IMR-90 (cell line): ENCODE data around the gene PRKACA. TPM values are rescaled to one million over a fixed set of nuclear protein-coding genes. Genes with fewer than 3 reads are reported as not detected.

Experiments used
- ATAC-seq: fragments of 200-7000 bp; cut with Tn5 transposase; 2 replicates; pipeline ENCODE4 v1.9.1; 2020; ENCODE audit warnings: low read depth, mild to moderate bottlenecking, moderate library complexity
- BruUV-seq: library from RNA; stranded (reverse); fragments of 400-500 nt; replicated peaks from 2 replicates; lab custom pipeline; 2021; lab: Mats Ljungman, UMichigan
- CTCF ChIA-PET: fragments of 300-600 bp; formaldehyde crosslinking; extraction: SDS; loops from one replicate; lab custom pipeline; 2021; ENCODE audit warnings: antibody characterized with exemption; lab: Yijun Ruan, JAX
- POLR2A ChIA-PET: fragments of 300-600 bp; sonication (Branson Sonifier 250); formaldehyde crosslinking; loops from one replicate; lab custom pipeline; 2022; ENCODE audit warnings: antibody characterized with exemption; ENCODE audit not compliant: unreplicated experiment; lab: Charles Lee
- DNase-seq: peaks from one replicate; pipeline ENCODE4 v3.0.0; 2013
- H2AFZ ChIP-seq: replicated peaks from 2 replicates; pipeline ENCODE3; 2013; ENCODE audit warnings: low read length, mild to moderate bottlenecking; ENCODE audit not compliant: poor library complexity
- H2AK5ac ChIP-seq: 2 replicates; pipeline ENCODE4 v1.6.1; 2013; ENCODE audit warnings: low read depth, low read length, inconsistent platforms
- H2AK9ac ChIP-seq: replicated peaks from 2 replicates; pipeline ENCODE3; 2013; ENCODE audit warnings: mild to moderate bottlenecking, low read depth, low read length, moderate library complexity; ENCODE audit not compliant: poor library complexity
- H2BK120ac ChIP-seq: 2 replicates; pipeline ENCODE4 v1.6.1; 2013; ENCODE audit warnings: low read depth, low read length, inconsistent platforms
- H2BK15ac ChIP-seq: 3 replicates; pipeline ENCODE4 v1.6.1; 2013; ENCODE audit warnings: low read depth, low read length, inconsistent platforms
- H2BK20ac ChIP-seq: 2 replicates; pipeline ENCODE4 v1.6.1; 2013; ENCODE audit warnings: low read depth, mild to moderate bottlenecking, inconsistent platforms, low read length, moderate library complexity
- H2BK5ac ChIP-seq: 2 replicates; pipeline ENCODE4 v1.6.1; 2013; ENCODE audit warnings: mild to moderate bottlenecking, low read depth, low read length, inconsistent platforms; ENCODE audit not compliant: poor library complexity, severe bottlenecking
- H3K14ac ChIP-seq: replicated peaks from 2 replicates; pipeline ENCODE4 v1.6.1; 2013; ENCODE audit warnings: low read depth, low read length, inconsistent platforms
- H3K18ac ChIP-seq: 2 replicates; pipeline ENCODE4 v1.6.1; 2013; ENCODE audit warnings: low read depth, low read length, control low read depth
- H3K23ac ChIP-seq: 2 replicates; pipeline ENCODE4 v1.6.1; 2013; ENCODE audit warnings: low read depth, low read length, inconsistent platforms
- H3K27ac ChIP-seq: 2 replicates; pipeline ENCODE4 v1.5.1; 2013; ENCODE audit warnings: mild to moderate bottlenecking, control low read depth, low read length; ENCODE audit not compliant: insufficient read depth
- H3K27me3 ChIP-seq: 2 replicates; pipeline ENCODE4 v1.6.1; 2013; ENCODE audit warnings: low read length; ENCODE audit not compliant: control insufficient read depth, insufficient read depth
- H3K36me3 ChIP-seq: 2 replicates; pipeline ENCODE4 v1.6.1; 2013; ENCODE audit warnings: low read length, mixed read lengths; ENCODE audit not compliant: control insufficient read depth, insufficient read depth
- H3K4ac ChIP-seq: 2 replicates; pipeline ENCODE4 v1.6.1; 2013; ENCODE audit warnings: low read depth, low read length, inconsistent platforms
- H3K4me1 ChIP-seq: 2 replicates; pipeline ENCODE4 v1.6.1; 2013; ENCODE audit warnings: low read length, mixed read lengths; ENCODE audit not compliant: control insufficient read depth, insufficient read depth
- H3K4me2 ChIP-seq: 2 replicates; pipeline ENCODE4 v1.6.1; 2013; ENCODE audit warnings: low read depth, mild to moderate bottlenecking, control low read depth, low read length, moderate library complexity
- H3K4me3 ChIP-seq: 2 replicates; pipeline ENCODE4 v1.5.1; 2013; ENCODE audit warnings: low read depth, mild to moderate bottlenecking, control low read depth, low read length, moderate library complexity; ENCODE audit not compliant: insufficient read depth
- H3K56ac ChIP-seq: 2 replicates; pipeline ENCODE4 v1.6.1; 2013; ENCODE audit warnings: low read length, inconsistent platforms; ENCODE audit not compliant: insufficient read depth; ENCODE audit errors: extremely low read depth
- H3K79me1 ChIP-seq, 2 experiments: 2 replicates each; pipeline ENCODE4 v1.6.1; 2013; ENCODE audit warnings: low read length in 2 of 2, inconsistent platforms in 1 of 2, low read depth in 1 of 2
- H3K9ac ChIP-seq: 2 replicates; pipeline ENCODE4 v1.6.1; 2013; ENCODE audit warnings: low read depth, low read length, control low read depth
- H3K9me1 ChIP-seq: 2 replicates; pipeline ENCODE4 v1.6.1; 2013; ENCODE audit warnings: low read length, inconsistent platforms; ENCODE audit not compliant: insufficient read depth
- H3K9me3 ChIP-seq: 2 replicates; pipeline ENCODE4 v1.6.1; 2013; ENCODE audit warnings: low read length; ENCODE audit not compliant: control insufficient read depth, insufficient read depth
- H4K20me1 ChIP-seq: 2 replicates; pipeline ENCODE4 v1.6.1; 2013; ENCODE audit warnings: low read length, inconsistent platforms; ENCODE audit not compliant: insufficient read depth
- H4K5ac ChIP-seq: 2 replicates; pipeline ENCODE4 v1.6.1; 2013; ENCODE audit warnings: mild to moderate bottlenecking, low read depth, low read length, control low read depth
- H4K8ac ChIP-seq, 2 experiments: 2 replicates each; pipeline ENCODE4 v1.6.1; 2013; ENCODE audit warnings: low read depth in 2 of 2, low read length in 2 of 2, control low read depth in 1 of 2, inconsistent platforms in 1 of 2
- H4K91ac ChIP-seq: 2 replicates; pipeline ENCODE4 v1.6.1; 2013; ENCODE audit warnings: low read depth, low read length, inconsistent platforms; ENCODE audit not compliant: insufficient read depth
- CEBPB ChIP-seq: IDR thresholded peaks from 2 replicates; pipeline ENCODE4 v1.6.1; 2012; ENCODE audit warnings: low read depth, low read length, improper control_type of control experiment
- CHD1 ChIP-seq: IDR thresholded peaks from 2 replicates; pipeline ENCODE4 v1.6.1; 2012; ENCODE audit warnings: low read depth, low read length, improper control_type of control experiment
- FOS ChIP-seq: fragments of 150-350 bp; IDR thresholded peaks from 2 replicates; pipeline ENCODE4 v1.6.1; 2016; ENCODE audit warnings: low read depth, low read length
- MAFK ChIP-seq: IDR thresholded peaks from 2 replicates; pipeline ENCODE4 v1.6.1; 2012; ENCODE audit warnings: low read depth, low read length, improper control_type of control experiment
- MAZ ChIP-seq: IDR thresholded peaks from 2 replicates; pipeline ENCODE4 v1.6.1; 2012; ENCODE audit warnings: low read depth, mild to moderate bottlenecking, low read length, improper control_type of control experiment, moderate library complexity, borderline replicate concordance
- MXI1 ChIP-seq: IDR thresholded peaks from 2 replicates; pipeline ENCODE4 v1.6.1; 2012; ENCODE audit warnings: low read depth, mild to moderate bottlenecking, low read length, moderate library complexity, borderline replicate concordance
- NFE2L2 ChIP-seq: fragments of 150-350 bp; IDR thresholded peaks from 2 replicates; pipeline ENCODE4 v1.6.1; 2016; ENCODE audit warnings: low read depth, mild to moderate bottlenecking, low read length
- POLR2A ChIP-seq: IDR thresholded peaks from 2 replicates; pipeline ENCODE4 v1.6.1; 2012; ENCODE audit warnings: mild to moderate bottlenecking, low read depth, low read length
- RCOR1 ChIP-seq: IDR thresholded peaks from 2 replicates; pipeline ENCODE4 v1.6.1; 2012; ENCODE audit warnings: mild to moderate bottlenecking, low read length, improper control_type of control experiment; ENCODE audit not compliant: insufficient replicate concordance
- RFX5 ChIP-seq: IDR thresholded peaks from 2 replicates; pipeline ENCODE4 v1.8.0; 2012; ENCODE audit warnings: low read depth, mild to moderate bottlenecking, low read length, moderate library complexity
- SMC3 ChIP-seq: fragments of 150-350 bp; IDR thresholded peaks from 2 replicates; pipeline ENCODE4 v1.6.1; 2016; ENCODE audit warnings: low read depth, mild to moderate bottlenecking, antibody characterized with exemption, low read length, moderate library complexity
- WGBS, 2 experiments: methylation state at CpG; one replicate each; pipeline versions ENCODE4 v1.1.5 to v1.1.7; 2013; ENCODE audit warnings: missing lambda C conversion rate in 2 of 2; ENCODE audit not compliant: insufficient read length in 1 of 2; ENCODE audit errors: extremely low coverage in 2 of 2; 5-methylcytosine and 5-hydroxymethylcytosine counted together
- dilution Hi-C: fragments of 300-500 bp; cut with HindIII; formaldehyde crosslinking; loops from one replicate; pipeline ENCODE4 v1.14.3; 2018; ENCODE audit warnings: low sequenced_read_pairs; ENCODE audit not compliant: unreplicated experiment
- in situ Hi-C: fragments of 300-500 bp; cut with MboI; formaldehyde crosslinking; loops from 3 replicates; pipeline ENCODE4 v1.14.3; 2019; ENCODE audit warnings: low sequenced_read_pairs, inconsistent platforms, mixed read lengths
- intact Hi-C: fragments of 100-400 bp; cut with micrococcal nuclease; formaldehyde crosslinking; loops from 2 replicates; pipeline ENCODE4 v1.10.0; 2022
- polyA plus RNA-seq, 3 experiments: library from polyadenylated mRNA; depleted of rRNA; stranded (reverse); fragments of >200 nt; gene quantifications; 2 replicates each; pipeline ENCODE4 v1.2.3, GENCODE V29; 2012; ENCODE audit warnings: low replicate concordance in 1 of 3
- total RNA-seq: library from RNA; depleted of rRNA; stranded (reverse); fragments of >200 nt; gene quantifications from 2 replicates; pipeline ENCODE4 v1.2.3, GENCODE V29; 2012
- TF ChIP-seq, protein P1 (sequence below): conservative IDR thresholded peaks from 2 replicates; pipeline ENCODE4 v1.5.1; 2012; ENCODE audit warnings: mild to moderate bottlenecking, low read depth, low read length, improper control_type of control experiment
- TF ChIP-seq, protein P2 (sequence below): fragments of 150-350 bp; IDR thresholded peaks from 2 replicates; pipeline ENCODE4 v1.6.1; 2016; ENCODE audit warnings: low read depth, mild to moderate bottlenecking, low read length, moderate library complexity, borderline replicate concordance
- TF ChIP-seq, protein P3 (sequence below): fragments of 150-350 bp; IDR thresholded peaks from 2 replicates; pipeline ENCODE4 v1.6.1; 2017; ENCODE audit warnings: mild to moderate bottlenecking, antibody characterized with exemption, low read length, low read depth

PRKACA gene
- total and polyA plus RNA-seq, 2 of the 4 experiments (the other 2 are of a cell fraction), result 18.1 to 94.5 TPM

DNA sequence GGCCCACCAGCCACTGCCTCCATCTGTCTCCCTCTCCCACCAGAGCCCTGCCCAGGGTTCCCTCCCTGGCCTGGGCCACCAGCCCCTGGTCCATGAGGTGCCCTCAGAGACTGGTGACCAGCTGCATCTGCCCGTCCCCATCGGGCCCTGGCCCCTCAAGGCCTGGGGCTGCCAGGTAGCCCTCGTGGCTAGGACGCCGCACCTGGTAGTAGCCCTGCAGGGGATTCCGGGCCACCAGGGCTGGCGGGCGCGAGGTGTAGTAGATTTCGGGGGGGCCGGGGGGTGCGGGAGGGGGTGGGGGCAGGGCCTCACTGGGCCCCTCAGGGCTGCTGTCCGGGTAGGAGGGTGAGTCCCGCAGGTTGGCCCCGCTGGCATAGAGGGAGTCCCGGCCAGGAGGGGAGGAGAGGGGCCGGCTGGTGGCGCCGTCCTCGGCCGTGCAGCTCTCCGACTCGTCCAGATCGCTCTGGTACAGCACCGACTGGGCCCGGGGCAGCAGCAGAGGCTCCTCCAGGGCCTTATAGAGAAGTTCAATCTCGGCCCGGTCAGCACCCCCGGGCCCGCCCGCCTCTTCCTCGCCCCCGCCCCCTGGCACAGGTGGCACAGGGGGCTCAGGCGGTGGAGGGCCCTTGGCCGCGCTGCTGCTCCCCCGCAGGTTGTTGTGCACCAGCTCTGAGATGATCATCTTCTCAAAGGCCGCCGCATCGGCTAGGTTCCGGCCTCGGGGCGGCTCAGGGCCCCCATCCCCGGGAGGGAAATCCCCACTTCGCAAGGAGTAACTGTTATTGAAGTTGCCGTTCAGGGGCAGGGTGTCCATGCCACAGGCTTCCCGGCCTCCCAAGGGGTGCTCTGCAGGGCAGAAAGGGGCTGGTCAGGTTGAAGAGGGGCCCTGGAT lies 33.5 kb upstream of the PRKACA start:
- no peak overlapping the region for H2AK9ac ChIP-seq
- no peak overlapping the region for H3K9ac ChIP-seq
- no peak overlapping the region for H3K4ac ChIP-seq
- no peak overlapping the region for H3K56ac ChIP-seq
- H3K23ac ChIP-seq, result no peak overlapping the region
- no peak overlapping the region for H2BK5ac ChIP-seq
- H3K4me3 ChIP-seq, result no peak overlapping the region
- dilution Hi-C loops, result no loop called here
- WGBS, 2 experiments, result 90% methylated on average over 23 of the region's 47 CpGs; no CpG with 5 or more reads in 1 of the 2 experiments
- DNase-seq, result no peak
- H2AK5ac ChIP-seq, result no peak overlapping the region
- no peaks in the 10 kb centered on the region for H3K27me3 ChIP-seq
- H3K4me1 ChIP-seq, result peaks cover 5% of the 10 kb centered on the region; the same call in 1 of the 2 replicates
- H3K4me2 ChIP-seq, result no peak overlapping the region
- H2BK15ac ChIP-seq, result no peak overlapping the region
- POLR2A ChIA-PET, result no interaction called here
- no peak for ATAC-seq
- H3K79me1 ChIP-seq, result peaks cover 4 to 10% of the 10 kb centered on the region in 2 experiments; a peak in 2 of 4 replicates
- H3K14ac ChIP-seq, result no peak overlapping the region
- no peak overlapping the region for H4K8ac ChIP-seq
- no peak overlapping the region for H4K5ac ChIP-seq
- H4K91ac ChIP-seq, result no peak overlapping the region
- H2AFZ ChIP-seq, result no peak overlapping the region
- H3K9me1 ChIP-seq, result no peaks in the 10 kb centered on the region
- CTCF ChIA-PET, result no interaction called here
- BruUV-seq, result no TSS peak
- no peak overlapping the region for H2BK120ac ChIP-seq
- peaks cover 14% of the 10 kb centered on the region; the same call in 1 of the 2 replicates for H4K20me1 ChIP-seq
- no peak overlapping the region for H3K27ac ChIP-seq
- H3K18ac ChIP-seq, result no peak overlapping the region
- intact Hi-C loops, result no loop called here
- no peaks in the 10 kb centered on the region for H3K9me3 ChIP-seq
- no peak overlapping the region for H2BK20ac ChIP-seq
- in situ Hi-C loops, result no loop called here
- H3K36me3 ChIP-seq, result no peaks in the 10 kb centered on the region; the same call in 1 of the 2 replicates
- TF ChIP-seq, protein P1, sequence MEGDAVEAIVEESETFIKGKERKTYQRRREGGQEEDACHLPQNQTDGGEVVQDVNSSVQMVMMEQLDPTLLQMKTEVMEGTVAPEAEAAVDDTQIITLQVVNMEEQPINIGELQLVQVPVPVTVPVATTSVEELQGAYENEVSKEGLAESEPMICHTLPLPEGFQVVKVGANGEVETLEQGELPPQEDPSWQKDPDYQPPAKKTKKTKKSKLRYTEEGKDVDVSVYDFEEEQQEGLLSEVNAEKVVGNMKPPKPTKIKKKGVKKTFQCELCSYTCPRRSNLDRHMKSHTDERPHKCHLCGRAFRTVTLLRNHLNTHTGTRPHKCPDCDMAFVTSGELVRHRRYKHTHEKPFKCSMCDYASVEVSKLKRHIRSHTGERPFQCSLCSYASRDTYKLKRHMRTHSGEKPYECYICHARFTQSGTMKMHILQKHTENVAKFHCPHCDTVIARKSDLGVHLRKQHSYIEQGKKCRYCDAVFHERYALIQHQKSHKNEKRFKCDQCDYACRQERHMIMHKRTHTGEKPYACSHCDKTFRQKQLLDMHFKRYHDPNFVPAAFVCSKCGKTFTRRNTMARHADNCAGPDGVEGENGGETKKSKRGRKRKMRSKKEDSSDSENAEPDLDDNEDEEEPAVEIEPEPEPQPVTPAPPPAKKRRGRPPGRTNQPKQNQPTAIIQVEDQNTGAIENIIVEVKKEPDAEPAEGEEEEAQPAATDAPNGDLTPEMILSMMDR, result no peak
- TF ChIP-seq MAFK (no peak), NFE2L2 (no peak), POLR2A (no peak), SMC3 (no peak), MXI1 (no peak), FOS (no peak), CHD1 (no peak), CEBPB (no peak), RFX5 (no peak), RCOR1 (no peak), MAZ (no peak)
- TF ChIP-seq, protein P2, sequence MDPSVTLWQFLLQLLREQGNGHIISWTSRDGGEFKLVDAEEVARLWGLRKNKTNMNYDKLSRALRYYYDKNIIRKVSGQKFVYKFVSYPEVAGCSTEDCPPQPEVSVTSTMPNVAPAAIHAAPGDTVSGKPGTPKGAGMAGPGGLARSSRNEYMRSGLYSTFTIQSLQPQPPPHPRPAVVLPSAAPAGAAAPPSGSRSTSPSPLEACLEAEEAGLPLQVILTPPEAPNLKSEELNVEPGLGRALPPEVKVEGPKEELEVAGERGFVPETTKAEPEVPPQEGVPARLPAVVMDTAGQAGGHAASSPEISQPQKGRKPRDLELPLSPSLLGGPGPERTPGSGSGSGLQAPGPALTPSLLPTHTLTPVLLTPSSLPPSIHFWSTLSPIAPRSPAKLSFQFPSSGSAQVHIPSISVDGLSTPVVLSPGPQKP, result no peak
- TF ChIP-seq, protein P3, sequence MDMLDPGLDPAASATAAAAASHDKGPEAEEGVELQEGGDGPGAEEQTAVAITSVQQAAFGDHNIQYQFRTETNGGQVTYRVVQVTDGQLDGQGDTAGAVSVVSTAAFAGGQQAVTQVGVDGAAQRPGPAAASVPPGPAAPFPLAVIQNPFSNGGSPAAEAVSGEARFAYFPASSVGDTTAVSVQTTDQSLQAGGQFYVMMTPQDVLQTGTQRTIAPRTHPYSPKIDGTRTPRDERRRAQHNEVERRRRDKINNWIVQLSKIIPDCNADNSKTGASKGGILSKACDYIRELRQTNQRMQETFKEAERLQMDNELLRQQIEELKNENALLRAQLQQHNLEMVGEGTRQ, result no peak
